ENCODE measurements around the gene NCOR2.

Gene NCOR2

DNA sequence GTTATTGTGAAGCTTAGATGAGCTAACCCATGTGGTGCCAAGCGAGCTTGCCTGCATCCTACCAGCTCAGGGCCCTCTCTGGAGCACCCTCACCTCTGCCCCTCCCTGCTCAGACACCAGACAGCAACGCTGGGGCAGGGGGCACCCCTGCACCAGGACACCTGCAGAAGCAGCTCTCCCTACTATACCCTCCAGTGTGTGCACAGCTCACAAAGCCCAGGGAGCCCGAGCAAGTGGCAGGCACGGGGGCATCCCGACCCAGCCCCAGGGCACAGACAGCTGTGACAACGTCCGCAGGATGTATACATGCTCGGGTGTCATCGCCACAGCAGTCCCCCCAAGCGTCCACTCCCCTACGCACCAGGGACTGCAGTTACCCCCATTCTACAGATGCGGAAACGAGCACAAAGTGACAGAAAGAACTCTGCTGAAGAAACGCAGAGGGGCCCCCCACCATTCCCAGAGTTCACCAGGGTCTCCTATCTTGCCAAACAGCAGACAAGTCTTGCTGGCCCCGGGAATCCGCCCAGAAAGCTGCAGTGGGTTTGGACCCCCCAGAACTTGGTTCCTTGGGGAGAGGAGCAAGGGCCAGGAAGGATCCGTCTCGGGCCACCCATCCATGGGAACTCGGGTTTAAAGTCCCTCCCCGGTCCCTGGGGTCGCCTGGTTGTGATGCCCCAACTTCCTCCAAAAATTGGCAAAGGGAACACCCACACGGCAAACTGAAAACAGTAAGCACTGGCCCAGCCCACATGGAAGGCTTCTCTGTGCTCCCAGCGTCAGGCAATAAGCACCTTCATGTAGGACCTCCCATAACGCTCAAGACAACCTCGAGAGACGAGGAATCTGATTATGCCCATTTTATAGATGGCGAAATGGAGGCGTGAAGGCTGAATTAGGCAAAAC lies 12.0 kb downstream of the NCOR2 start:
- DNase-seq (ENCODE audit: low spot score in 2 of 2): no peak
- in situ Hi-C loops (cut with MboI; ENCODE audit: low sequenced_read_pairs): no loop called here
- H3K36me3 ChIP-seq (replicated peaks): no peaks in the 10 kb centered on the region
- no peak overlapping the region for H3K4me3 ChIP-seq
- no peaks in the 10 kb centered on the region for H3K27me3 ChIP-seq (ENCODE audit: low read depth)
- H3K4me1 ChIP-seq: peaks cover 19% of the 10 kb centered on the region
- H3K9me3 ChIP-seq: no peaks in the 10 kb centered on the region

DNA sequence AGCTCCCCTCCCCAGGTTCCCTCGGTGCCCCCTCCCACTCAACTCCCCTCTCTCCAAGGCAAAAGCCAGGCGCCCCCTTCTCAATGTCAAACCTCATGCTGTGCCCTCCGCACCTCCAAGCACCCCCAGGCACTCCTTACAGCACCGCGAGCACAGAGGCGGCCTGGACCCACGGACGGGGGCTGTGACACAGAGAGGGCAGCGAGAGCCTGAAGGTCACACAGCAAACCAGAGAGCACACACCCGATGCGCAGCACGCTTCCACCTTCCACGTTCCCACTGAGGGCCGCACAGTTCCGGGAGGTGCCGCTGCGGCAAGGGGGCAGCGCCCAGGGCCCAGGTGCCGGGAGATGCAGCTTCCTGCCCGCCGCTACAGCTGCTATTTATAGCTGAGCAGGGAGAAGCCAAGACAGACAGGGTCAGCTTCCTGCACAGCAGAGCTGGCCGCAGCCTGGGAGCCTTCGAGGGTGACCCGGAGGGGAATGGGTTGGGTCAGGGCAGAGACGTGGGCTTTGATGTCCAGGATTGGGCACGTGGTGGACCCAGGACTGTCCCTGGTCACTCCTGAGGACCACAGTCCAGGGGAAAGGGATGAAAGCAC lies 12.9 kb downstream of the NCOR2 start:
- peaks cover 15% of the 10 kb centered on the region for H3K4me1 ChIP-seq
- no peaks in the 10 kb centered on the region for H3K9me3 ChIP-seq
- no peak for DNase-seq (ENCODE audit: low spot score in 2 of 2)
- in situ Hi-C loops (cut with MboI; ENCODE audit: low sequenced_read_pairs): no loop called here
- no peaks in the 10 kb centered on the region for H3K27me3 ChIP-seq (ENCODE audit: low read depth)
- H3K36me3 ChIP-seq (replicated peaks): no peaks in the 10 kb centered on the region
- no peak overlapping the region for H3K4me3 ChIP-seq

DNA sequence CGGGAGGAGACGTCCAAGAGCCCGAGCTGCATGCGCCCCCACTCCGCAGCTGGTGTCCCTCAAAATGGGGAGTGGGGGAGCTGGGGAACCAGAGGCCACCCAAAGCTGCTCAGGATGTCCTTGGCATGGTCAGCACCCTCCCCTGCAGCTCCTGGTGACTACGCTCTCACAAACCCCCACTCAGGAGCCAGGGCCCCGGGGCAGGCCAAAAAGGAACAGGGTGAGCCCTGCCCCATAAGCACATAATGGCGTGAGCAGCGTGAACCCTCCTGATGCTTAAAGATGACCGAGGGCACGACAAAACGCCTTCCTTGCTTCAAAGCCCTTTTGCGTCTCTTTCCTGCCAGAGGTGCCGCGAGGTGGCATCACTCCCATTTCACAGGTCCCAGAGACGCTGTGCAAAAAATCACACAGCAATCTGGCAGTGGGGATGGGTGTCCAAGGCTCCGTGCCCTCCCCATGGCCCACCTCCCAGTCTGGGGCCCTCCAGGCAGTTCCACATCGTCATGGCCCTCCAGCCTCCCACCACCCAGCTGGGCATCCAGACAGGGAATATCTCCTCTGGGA lies 13.5 kb downstream of the NCOR2 start:
- in situ Hi-C loops (cut with MboI; ENCODE audit: low sequenced_read_pairs): no loop called here
- H3K4me1 ChIP-seq: peaks cover 15% of the 10 kb centered on the region
- no peak overlapping the region for H3K4me3 ChIP-seq
- H3K9me3 ChIP-seq: no peaks in the 10 kb centered on the region
- no peaks in the 10 kb centered on the region for H3K36me3 ChIP-seq (replicated peaks)
- no peak for DNase-seq (ENCODE audit: low spot score in 2 of 2)
- no peaks in the 10 kb centered on the region for H3K27me3 ChIP-seq (ENCODE audit: low read depth)

DNA sequence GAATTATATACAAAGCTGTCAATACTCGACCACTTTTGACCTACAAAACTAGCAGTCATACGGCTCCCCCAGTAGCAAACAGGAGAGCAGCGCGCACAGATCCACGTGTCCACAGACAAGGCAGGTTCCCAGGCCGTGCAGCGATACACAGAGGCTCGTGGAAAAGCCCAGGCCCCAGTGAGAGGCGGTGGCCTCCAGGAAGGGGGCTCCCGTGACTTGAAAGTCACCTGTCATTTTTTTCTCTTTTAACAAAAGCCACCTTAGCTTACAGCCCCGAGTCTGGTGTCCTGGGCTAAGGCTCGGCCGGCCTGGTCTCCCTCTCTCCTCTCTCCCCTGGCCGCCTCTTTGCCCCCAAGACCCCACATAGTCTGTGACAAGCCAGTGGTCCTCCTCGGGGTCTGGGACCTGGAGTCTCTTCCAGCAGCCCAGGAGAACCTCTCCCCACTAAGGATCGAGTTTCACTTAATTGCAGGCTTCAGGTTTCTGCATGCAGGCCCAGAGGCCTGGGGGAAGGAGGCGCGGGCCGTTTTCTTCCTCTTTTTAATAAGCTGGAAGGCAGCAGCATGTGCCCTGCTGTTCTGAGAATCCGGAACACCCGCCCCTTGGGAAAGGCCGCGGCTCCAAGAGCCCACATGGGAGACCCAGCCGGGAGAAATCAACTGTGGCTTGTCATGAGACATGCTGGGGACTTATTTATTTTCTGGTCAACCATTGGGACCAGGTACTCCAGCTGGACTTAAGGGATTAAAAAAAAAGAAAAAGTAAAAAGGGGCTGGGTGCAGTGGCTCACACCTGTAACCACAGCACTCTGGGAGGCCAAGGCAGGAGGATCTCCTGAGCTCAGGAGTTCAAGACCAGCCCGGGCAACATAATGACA lies 15.9 kb downstream of the NCOR2 start:
- peak; percentile 37 to 69 for DNase-seq (ENCODE audit: low spot score in 2 of 2)
- H3K27me3 ChIP-seq (ENCODE audit: low read depth): no peaks in the 10 kb centered on the region
- no peak overlapping the region for H3K4me3 ChIP-seq
- in situ Hi-C loops (cut with MboI; ENCODE audit: low sequenced_read_pairs): no loop called here
- H3K36me3 ChIP-seq (replicated peaks): no peaks in the 10 kb centered on the region; the same call in 1 of the 2 replicates
- H3K9me3 ChIP-seq: no peaks in the 10 kb centered on the region
- peaks cover 15% of the 10 kb centered on the region for H3K4me1 ChIP-seq

DNA sequence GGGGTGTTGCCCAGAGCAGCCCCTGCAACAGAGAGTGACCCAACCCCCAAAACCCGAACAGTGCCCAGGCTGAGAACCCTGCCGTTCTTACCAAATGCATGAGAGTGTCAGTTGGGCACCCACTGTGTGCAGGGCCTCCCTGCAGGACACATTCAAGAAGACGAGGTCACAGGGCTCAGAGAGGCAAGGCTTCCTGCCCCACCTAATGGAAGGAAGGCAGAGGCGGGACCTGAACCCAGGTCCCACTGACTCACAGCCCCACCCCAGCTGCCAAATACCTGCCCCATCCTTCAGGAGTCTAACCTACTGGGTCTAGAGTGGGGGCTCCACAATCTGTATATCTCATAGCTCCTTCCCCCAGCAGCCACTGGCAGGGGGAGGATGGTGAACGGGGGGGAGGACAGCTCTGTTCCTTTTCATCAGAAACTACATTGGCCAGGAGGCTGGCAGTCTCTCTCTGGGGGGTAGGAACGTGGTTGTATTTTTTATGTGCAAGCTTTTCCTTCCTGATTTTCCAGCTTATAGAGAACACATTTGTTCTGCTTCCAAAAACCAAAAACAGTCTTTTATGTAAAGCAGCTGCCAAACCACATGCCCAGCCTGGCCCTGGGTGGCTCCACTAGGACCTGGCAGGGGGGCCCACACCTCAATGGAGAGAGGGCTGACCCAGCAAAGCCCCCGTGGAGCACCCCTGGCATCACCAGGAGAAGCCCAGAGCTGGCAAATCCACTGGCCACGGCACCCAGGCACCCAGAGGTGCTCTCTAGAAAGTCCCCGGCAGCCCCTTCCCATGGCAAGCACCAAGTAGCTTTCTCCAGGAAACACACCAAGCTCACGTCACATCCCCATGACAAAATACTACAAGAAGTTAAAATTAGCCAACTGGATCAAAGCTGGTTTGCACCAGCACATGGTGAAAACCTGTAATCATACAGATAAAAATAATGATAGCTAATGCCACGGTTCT lies 17.0 kb downstream of the NCOR2 start:
- H3K4me1 ChIP-seq: peaks cover 15% of the 10 kb centered on the region
- no peaks in the 10 kb centered on the region for H3K9me3 ChIP-seq
- no peaks in the 10 kb centered on the region; the same call in 1 of the 2 replicates for H3K36me3 ChIP-seq (replicated peaks)
- DNase-seq (ENCODE audit: low spot score in 2 of 2): no peak
- H3K27me3 ChIP-seq (ENCODE audit: low read depth): no peaks in the 10 kb centered on the region
- H3K4me3 ChIP-seq: no peak overlapping the region
- in situ Hi-C loops (cut with MboI; ENCODE audit: low sequenced_read_pairs): no loop called here

DNA sequence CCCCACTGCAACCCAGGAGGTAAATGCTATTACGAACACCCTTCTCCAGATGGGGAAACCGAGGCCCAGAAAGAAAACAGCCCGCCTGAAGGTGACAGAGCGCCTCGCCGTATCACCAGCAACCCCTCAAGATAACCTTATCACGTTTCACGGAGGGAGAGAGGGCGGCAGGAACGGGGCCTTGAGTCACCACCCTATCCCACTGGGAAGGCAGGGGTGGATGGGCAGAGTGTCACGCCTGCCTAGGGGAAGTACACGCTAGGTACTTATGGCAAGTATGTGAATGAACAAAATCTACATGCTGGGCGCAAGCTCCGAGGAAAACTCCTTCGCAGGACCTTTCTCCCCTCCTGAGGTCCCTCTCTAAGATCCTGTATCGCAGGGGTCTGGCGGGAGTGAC lies 17.8 kb downstream of the NCOR2 start:
- in situ Hi-C loops (cut with MboI; ENCODE audit: low sequenced_read_pairs): no loop called here

DNA sequence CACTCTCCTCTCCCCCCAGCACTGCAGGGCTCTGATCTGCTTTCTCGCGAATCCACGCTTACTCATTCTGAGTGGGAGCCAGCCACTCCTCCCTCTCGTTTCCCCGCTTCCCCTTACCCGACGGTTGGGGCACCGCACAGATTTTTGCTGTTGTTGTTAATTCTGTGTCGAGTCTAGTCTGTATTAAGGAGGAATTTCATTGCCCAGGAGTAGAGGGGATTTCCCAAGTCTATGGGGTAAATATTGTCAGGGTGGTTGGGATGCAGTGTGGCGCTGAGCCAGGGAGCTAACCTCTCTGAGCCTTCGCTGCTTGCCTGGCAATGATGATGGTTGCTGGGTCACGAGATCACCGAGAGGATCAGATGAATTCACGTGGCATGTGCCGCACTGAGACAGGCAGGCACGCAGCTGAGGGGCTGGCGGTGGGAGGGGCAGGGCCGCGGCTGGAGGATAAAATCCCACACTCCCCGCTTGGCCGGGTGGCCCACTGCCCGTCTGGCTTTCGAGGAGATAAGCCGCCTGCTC lies 18.5 kb downstream of the NCOR2 start:
- in situ Hi-C loops (cut with MboI; ENCODE audit: low sequenced_read_pairs): no loop called here
- Histone ChIP-seq H3K27me3 (ENCODE audit: low read depth) (no peaks in the 10 kb centered on the region), H3K4me3 (no peak overlapping the region), H3K9me3 (no peaks in the 10 kb centered on the region), H3K4me1 (peaks cover 19% of the 10 kb centered on the region), H3K36me3 (replicated peaks) (no peaks in the 10 kb centered on the region; the same call in 1 of the 2 replicates)
- DNase-seq (ENCODE audit: low spot score in 2 of 2): no peak

More for the DNA sequence above, 17.8 kb downstream of the NCOR2 start:
- Histone ChIP-seq H3K36me3 (replicated peaks) (no peaks in the 10 kb centered on the region; the same call in 1 of the 2 replicates), H3K27me3 (ENCODE audit: low read depth) (no peaks in the 10 kb centered on the region), H3K9me3 (no peaks in the 10 kb centered on the region), H3K4me3 (no peak overlapping the region), H3K4me1 (peaks cover 15% of the 10 kb centered on the region)
- DNase-seq (ENCODE audit: low spot score in 2 of 2): no peak

DNA sequence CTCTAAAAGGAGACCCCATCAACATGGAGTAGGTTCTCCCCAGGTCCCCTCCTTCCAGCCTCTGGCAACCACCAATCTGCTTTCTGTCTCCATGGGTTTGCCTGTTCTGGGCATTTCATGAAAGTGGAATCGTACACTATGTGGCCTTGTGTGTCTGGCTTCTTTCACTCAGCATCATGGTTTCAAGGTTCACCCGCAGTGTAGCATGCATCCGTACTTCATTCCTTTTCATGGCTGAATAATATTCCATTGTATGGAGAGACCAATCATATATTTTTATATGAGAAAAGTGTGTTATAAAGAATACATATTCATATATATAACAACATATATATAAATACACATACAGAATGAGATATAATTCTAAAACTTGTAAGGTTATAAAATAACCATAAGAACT lies 19.8 kb downstream of the NCOR2 start:
- no peaks in the 10 kb centered on the region; the same call in 1 of the 2 replicates for H3K36me3 ChIP-seq (replicated peaks)
- H3K4me3 ChIP-seq: no peak overlapping the region
- H3K4me1 ChIP-seq: peaks cover 19% of the 10 kb centered on the region
- no peaks in the 10 kb centered on the region for H3K27me3 ChIP-seq (ENCODE audit: low read depth)
- DNase-seq (ENCODE audit: low spot score in 2 of 2): no peak
- no peaks in the 10 kb centered on the region for H3K9me3 ChIP-seq
- in situ Hi-C loops (cut with MboI; ENCODE audit: low sequenced_read_pairs): no loop called here

DNA sequence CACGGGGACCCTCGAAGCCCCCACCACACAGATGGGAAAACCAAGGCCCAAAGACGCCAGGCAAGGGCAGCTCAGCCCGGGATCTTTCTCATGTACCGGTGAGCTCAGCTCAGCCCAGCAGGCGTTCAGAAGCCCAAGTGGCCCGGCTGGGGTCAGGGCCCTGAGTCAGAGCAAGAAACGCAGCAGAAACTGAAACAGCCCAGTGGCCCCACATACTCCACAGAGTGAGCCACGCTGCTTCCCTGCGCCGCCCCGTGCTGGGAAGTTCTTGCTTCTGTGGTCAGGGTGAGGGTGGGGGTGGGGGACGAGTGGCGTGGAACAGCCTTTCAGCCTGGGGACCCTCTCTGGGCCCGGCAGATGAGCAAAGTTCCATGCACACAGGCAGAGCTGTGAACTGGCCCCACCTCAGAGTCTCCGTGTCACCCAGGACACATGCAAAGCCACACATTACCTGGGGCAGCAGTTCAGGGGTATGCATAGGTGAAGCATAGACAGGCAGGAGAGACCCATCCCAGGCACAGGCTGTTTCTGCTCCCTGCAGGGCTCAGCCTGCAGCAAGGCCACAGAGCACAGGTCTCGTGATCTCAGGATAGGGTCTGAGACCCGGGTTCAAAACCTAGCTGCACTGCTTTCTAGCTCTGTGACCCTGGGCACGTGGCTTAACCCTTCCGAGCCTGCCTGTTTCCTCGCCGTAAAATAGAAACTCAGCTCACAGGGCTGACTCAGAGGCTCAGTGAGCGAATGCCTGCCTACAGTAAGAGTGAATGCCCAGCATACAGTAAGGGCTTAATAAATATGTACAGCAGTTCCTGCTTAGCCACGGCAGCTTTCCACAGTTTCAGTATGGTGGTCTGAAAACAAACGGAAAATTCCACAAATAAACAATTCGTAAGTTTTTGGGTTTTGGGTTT lies 21.6 kb downstream of the NCOR2 start:
- Histone ChIP-seq H3K9me3 (no peaks in the 10 kb centered on the region), H3K27me3 (ENCODE audit: low read depth) (no peaks in the 10 kb centered on the region), H3K36me3 (replicated peaks) (no peaks in the 10 kb centered on the region; the same call in 1 of the 2 replicates), H3K4me3 (no peak overlapping the region), H3K4me1 (peaks cover 4% of the 10 kb centered on the region; the same call in 1 of the 2 replicates)
- in situ Hi-C loops (cut with MboI; ENCODE audit: low sequenced_read_pairs): no loop called here
- DNase-seq (ENCODE audit: low spot score in 2 of 2): no peak

DNA sequence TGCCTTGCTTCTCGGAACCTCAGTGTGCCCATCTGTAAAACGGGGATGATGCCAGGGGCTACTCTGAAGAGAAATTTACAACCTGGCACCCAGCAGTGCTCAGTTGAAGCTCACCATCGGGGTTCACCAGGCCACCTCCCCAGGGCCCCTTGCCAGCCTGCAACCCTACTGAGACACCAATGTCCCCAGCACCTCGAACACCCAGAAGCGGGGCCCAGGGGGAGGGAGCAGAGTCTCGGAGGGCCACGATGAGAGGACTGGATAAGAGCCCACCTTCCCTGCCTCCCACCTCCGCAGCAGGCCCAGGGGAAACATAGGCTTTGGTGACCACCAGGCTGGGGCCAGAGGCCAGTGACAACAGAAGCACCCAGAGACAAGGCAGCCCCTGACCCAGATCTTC lies 22.4 kb downstream of the NCOR2 start:
- Histone ChIP-seq H3K9me3 (no peaks in the 10 kb centered on the region), H3K36me3 (replicated peaks) (no peaks in the 10 kb centered on the region; the same call in 1 of the 2 replicates), H3K4me3 (no peak overlapping the region), H3K27me3 (ENCODE audit: low read depth) (no peaks in the 10 kb centered on the region), H3K4me1 (peaks cover 4% of the 10 kb centered on the region; the same call in 1 of the 2 replicates)
- DNase-seq (ENCODE audit: low spot score in 2 of 2): no peak
- in situ Hi-C loops (cut with MboI; ENCODE audit: low sequenced_read_pairs): no loop called here

DNA sequence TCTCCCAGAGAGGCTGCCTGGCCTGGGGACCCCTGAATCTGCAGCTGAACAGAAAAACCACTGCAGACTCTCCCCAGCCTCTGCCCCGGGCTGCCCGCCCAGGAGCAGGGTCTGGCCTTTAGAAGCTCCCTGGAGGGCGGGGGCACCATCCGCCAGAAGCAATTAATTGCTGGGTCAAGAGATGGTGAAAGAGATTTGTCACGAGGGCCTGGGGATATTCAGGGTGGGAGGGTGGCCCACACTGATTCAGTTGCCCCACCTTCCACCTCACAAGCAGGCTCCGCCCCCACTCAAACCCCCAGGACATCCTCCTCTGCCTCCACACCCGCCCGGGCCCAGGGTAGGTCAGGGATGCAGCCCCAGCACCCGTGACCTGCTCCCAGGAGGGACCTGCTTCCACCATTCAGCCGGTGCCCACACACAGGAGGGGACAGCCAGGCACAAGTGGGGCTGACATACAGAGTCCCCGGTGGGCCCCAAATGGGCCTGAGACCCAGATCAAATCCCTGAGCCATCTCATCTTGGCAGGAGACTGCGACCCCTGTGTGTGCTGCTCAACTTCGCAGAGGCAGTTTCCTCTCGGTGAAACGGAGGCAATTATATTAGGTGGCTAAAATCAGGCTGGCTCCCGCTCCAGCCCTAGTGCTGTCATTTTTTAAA lies 23.0 kb downstream of the NCOR2 start:
- H3K4me1 ChIP-seq: peaks cover 4% of the 10 kb centered on the region; the same call in 1 of the 2 replicates
- H3K4me3 ChIP-seq: no peak overlapping the region
- H3K27me3 ChIP-seq (ENCODE audit: low read depth): no peaks in the 10 kb centered on the region
- peak in 1 of 2 experiments; percentile 46 for DNase-seq (ENCODE audit: low spot score in 2 of 2)
- H3K36me3 ChIP-seq (replicated peaks): no peaks in the 10 kb centered on the region; the same call in 1 of the 2 replicates
- in situ Hi-C loops (cut with MboI; ENCODE audit: low sequenced_read_pairs): no loop called here
- H3K9me3 ChIP-seq: no peaks in the 10 kb centered on the region

Data from HAP-1 (cell line).